Upper lobe of left lung (tissue), 6 donors: Measurements from ENCODE around the gene LMOD3. TPM values are rescaled to one million over a fixed set of nuclear protein-coding genes. Genes with fewer than 3 reads are reported as not detected.

Experiments
- ATAC-seq, 2 donors: fragments of 200-7000 bp; cut with Tn5 transposase; one replicate each; pipeline ENCODE4 v1.9.1; 2022; ENCODE audit warnings: mild to moderate bottlenecking in 2 of 2, moderate library complexity in 2 of 2; ENCODE audit not compliant: low FRiP score in 2 of 2
- DNase-seq, 2 donors: peaks; one replicate each; pipeline ENCODE4 v3.0.0-alpha.2; 2019 to 2020
- H3K27ac ChIP-seq, 4 donors: fragments of 200-600 bp; sonication (generic); one replicate each; pipeline ENCODE4 v1.5.1; 2016 to 2019
- H3K27me3 ChIP-seq, 4 donors: fragments of 200-600 bp; sonication (generic); one replicate each; pipeline ENCODE4 v1.5.1; 2017 to 2019
- H3K36me3 ChIP-seq, 4 donors: fragments of 200-600 bp; sonication (generic); one replicate each; pipeline ENCODE4 v1.5.1; 2016 to 2019
- H3K4me1 ChIP-seq, 4 donors: fragments of 200-600 bp; sonication (generic); one replicate each; pipeline ENCODE4 v1.5.1; 2018 to 2019
- H3K4me3 ChIP-seq, 4 donors: fragments of 200-600 bp; sonication (generic); one replicate each; pipeline ENCODE4 v1.5.1; 2017 to 2019; ENCODE audit warnings: mild to moderate bottlenecking in 2 of 4, moderate library complexity in 1 of 4
- H3K9me3 ChIP-seq, 4 donors: fragments of 200-600 bp; sonication (generic); one replicate each; pipeline ENCODE4 v1.5.1; 2018 to 2019
- EP300 ChIP-seq, 4 donors: sonication (generic); formaldehyde crosslinking; IDR thresholded peaks; one replicate each; pipeline ENCODE4 v1.5.1; 2017; ENCODE audit warnings: antibody characterized with exemption in 4 of 4, control low read depth in 2 of 4
- POLR2A ChIP-seq, 4 donors: fragments of 450-650 bp; IDR thresholded peaks; one replicate each; pipeline ENCODE4 v1.5.1; 2016 to 2017; ENCODE audit warnings: antibody characterized with exemption in 4 of 4, mild to moderate bottlenecking in 2 of 4
- POLR2AphosphoS5 ChIP-seq, 2 donors: sonication (generic); formaldehyde crosslinking; IDR thresholded peaks; one replicate each; pipeline ENCODE4 v1.5.1; 2017; ENCODE audit warnings: antibody characterized with exemption in 2 of 2
- WGBS, 2 donors: methylation state at CpG; one replicate each; pipeline ENCODE4 v1.1.5; 2017 to 2018; 5-methylcytosine and 5-hydroxymethylcytosine counted together
- total RNA-seq, 6 donors: library from RNA; depleted of rRNA in 4 of 6; stranded (reverse); fragments of >200 nt in 4 of 6; gene quantifications; one replicate each; pipeline versions ENCODE4 v1.1.0 to v1.2.1, GENCODE V29; 2016 to 2021
- TF ChIP-seq, protein P1 (sequence below), 6 experiments: fragments of 450-650 bp in 4 of 6; fragments of 200-600 bp in 2 of 6; sonication (generic) in 2 of 6; IDR thresholded peaks; one replicate each; pipeline ENCODE4 v1.5.1; 2016 to 2019; ENCODE audit warnings: antibody characterized with exemption in 6 of 6
- donor health status: DM: no; HTN: no; CAD: no; lungs with moderate emphysema.
- donor health status: DM: no; HTN: yes; CAD: no; lungs with severe emphysema.

The LMOD3 gene
- total RNA-seq, 6 donors from 2014 or later, result 0.17 to 4.2 (median 0.40) TPM; not detected in 2

DNA sequence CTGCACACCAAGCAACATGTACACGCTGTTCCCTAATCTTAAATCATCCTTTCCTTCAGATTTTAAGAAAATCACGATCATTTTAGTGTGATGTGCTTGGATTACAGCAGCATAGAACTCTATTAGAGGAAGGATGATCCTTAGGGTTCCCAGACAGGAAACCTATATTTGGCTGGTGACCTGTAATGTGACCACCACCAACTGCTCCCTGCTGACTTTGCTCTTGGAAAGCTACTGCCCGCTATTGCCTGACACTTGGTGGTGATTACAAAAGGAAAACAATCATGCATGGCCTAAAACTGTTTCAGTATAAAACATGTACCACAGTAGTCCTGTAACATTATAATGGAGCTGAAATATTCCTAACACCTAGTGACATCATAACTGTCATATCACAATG lies 27.2 kb upstream of the LMOD3 start:
- 90% methylated on average over 3 of the region's 3 CpGs for WGBS, 2 donors

DNA sequence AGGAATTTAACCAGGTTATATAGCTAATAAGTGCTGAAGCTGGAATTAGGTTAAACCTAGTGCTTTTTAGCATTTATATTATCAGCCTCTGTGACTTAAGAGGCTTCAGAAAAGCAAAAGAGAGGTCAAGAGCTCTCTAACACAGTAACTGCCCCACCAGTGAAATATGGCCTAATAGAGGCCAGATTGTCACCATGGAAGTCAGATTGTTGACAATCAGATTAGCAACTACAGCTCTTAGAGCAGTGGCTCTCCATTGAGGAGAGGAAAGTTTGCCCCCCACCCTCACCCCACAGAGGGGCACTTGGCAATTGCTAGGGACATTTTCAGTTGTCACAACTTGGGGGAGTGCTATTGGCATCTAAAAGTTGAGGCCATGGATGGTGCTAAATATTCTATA lies 23.3 kb upstream of the LMOD3 start:
- ATAC-seq (no peak), DNase-seq (no peak)
- Histone ChIP-seq H3K27ac (no peak overlapping the region), H3K27me3 (no peaks in the 10 kb centered on the region), H3K36me3 (no peaks in the 10 kb centered on the region), H3K4me3 (no peak overlapping the region), H3K9me3 (no peaks in the 10 kb centered on the region), H3K4me1 (no peaks in the 10 kb centered on the region)
- TF ChIP-seq, protein P1, sequence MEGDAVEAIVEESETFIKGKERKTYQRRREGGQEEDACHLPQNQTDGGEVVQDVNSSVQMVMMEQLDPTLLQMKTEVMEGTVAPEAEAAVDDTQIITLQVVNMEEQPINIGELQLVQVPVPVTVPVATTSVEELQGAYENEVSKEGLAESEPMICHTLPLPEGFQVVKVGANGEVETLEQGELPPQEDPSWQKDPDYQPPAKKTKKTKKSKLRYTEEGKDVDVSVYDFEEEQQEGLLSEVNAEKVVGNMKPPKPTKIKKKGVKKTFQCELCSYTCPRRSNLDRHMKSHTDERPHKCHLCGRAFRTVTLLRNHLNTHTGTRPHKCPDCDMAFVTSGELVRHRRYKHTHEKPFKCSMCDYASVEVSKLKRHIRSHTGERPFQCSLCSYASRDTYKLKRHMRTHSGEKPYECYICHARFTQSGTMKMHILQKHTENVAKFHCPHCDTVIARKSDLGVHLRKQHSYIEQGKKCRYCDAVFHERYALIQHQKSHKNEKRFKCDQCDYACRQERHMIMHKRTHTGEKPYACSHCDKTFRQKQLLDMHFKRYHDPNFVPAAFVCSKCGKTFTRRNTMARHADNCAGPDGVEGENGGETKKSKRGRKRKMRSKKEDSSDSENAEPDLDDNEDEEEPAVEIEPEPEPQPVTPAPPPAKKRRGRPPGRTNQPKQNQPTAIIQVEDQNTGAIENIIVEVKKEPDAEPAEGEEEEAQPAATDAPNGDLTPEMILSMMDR (IDR thresholded peaks at IDR 0.05), result no peak
- no peak for TF ChIP-seq EP300 (IDR thresholded peaks at IDR 0.05)
- no peak for TF ChIP-seq POLR2AphosphoS5 (IDR thresholded peaks at IDR 0.05)
- TF ChIP-seq POLR2A (IDR thresholded peaks at IDR 0.05), result no peak

More for the DNA sequence above, 27.2 kb upstream of the LMOD3 start:
- Histone ChIP-seq H3K36me3 (no peaks in the 10 kb centered on the region), H3K9me3 (no peaks in the 10 kb centered on the region), H3K4me1 (no peaks in the 10 kb centered on the region), H3K27ac (no peak overlapping the region), H3K4me3 (no peak overlapping the region), H3K27me3 (no peaks in the 10 kb centered on the region)
- no peak for DNase-seq
- TF ChIP-seq POLR2A (IDR thresholded peaks at IDR 0.05), result no peak
- TF ChIP-seq, protein P1 (IDR thresholded peaks at IDR 0.05), result no peak
- no peak for TF ChIP-seq POLR2AphosphoS5 (IDR thresholded peaks at IDR 0.05)
- no peak for TF ChIP-seq EP300 (IDR thresholded peaks at IDR 0.05)
- no peak for ATAC-seq

DNA sequence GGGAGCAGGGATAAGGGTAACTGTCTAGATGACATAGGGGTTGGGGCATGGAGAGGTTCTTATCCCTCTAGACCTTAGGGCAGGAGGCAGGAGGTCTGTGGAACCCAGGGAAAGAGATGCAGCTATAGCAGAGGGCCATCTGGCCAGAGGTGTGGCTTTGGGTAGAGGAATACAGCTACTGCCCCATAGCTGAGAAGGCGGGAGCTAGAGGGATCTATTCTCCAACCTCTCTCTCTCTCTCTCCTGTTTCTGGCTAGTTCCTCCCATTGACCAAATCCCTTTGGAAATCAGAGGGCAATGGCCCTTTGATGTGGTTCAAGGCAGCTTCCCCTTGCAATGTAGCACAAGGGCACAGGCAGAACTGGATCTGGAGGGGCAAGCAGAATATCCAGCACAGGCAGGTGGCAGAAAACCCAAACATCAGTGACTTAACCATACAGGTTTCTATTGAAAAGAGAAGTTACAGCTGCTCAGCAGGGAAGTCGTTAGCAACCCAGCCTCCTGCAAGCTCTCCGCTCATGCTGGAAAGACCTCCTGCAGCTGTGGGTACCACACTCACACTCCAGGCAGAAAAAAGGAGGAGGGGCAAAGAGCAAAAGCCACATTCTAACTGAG lies 22.3 kb upstream of the LMOD3 start:
- Histone ChIP-seq H3K36me3 (no peaks in the 10 kb centered on the region), H3K9me3 (no peaks in the 10 kb centered on the region), H3K27me3 (no peaks in the 10 kb centered on the region), H3K27ac (no peak overlapping the region), H3K4me3 (no peak overlapping the region), H3K4me1 (no peaks in the 10 kb centered on the region)
- DNase-seq (no peak), ATAC-seq (no peak)
- TF ChIP-seq, protein P1 (IDR thresholded peaks at IDR 0.05), result no peak
- TF ChIP-seq POLR2A (IDR thresholded peaks at IDR 0.05) (no peak), EP300 (IDR thresholded peaks at IDR 0.05) (no peak), POLR2AphosphoS5 (IDR thresholded peaks at IDR 0.05) (no peak)
- WGBS, 2 donors, result 65 to 69% methylated on average over 3 of the region's 3 CpGs

DNA sequence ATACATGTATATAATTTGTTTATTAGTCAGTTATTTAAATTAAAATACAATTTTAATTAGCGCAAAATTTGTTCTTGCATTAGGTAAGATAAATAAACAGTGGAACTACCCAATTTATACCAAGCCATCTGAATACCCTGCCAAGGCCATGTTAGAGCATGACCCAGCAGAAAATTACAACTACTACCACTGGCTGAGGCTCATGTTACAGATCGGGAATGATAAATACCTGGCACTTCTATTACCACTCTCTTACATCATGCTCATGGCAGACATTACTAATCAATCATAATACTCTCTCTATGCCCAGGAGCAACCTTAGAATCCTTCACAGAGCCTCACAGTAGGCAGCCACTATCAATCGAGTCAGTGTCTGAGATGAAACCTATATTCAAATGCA lies 21.2 kb upstream of the LMOD3 start:
- 85 to 89% methylated on average over 3 of the region's 3 CpGs for WGBS, 2 donors
- no peaks in the 10 kb centered on the region for H3K4me1 ChIP-seq
- H3K9me3 ChIP-seq, result no peaks in the 10 kb centered on the region
- no peak for TF ChIP-seq EP300 (IDR thresholded peaks at IDR 0.05)
- TF ChIP-seq POLR2A (IDR thresholded peaks at IDR 0.05), result no peak
- no peak for TF ChIP-seq POLR2AphosphoS5 (IDR thresholded peaks at IDR 0.05)
- TF ChIP-seq, protein P1 (IDR thresholded peaks at IDR 0.05), result no peak
- no peaks in the 10 kb centered on the region for H3K27me3 ChIP-seq
- no peaks in the 10 kb centered on the region for H3K36me3 ChIP-seq
- H3K4me3 ChIP-seq, result no peak overlapping the region
- ATAC-seq (no peak), DNase-seq (no peak)
- H3K27ac ChIP-seq, result no peak overlapping the region

DNA sequence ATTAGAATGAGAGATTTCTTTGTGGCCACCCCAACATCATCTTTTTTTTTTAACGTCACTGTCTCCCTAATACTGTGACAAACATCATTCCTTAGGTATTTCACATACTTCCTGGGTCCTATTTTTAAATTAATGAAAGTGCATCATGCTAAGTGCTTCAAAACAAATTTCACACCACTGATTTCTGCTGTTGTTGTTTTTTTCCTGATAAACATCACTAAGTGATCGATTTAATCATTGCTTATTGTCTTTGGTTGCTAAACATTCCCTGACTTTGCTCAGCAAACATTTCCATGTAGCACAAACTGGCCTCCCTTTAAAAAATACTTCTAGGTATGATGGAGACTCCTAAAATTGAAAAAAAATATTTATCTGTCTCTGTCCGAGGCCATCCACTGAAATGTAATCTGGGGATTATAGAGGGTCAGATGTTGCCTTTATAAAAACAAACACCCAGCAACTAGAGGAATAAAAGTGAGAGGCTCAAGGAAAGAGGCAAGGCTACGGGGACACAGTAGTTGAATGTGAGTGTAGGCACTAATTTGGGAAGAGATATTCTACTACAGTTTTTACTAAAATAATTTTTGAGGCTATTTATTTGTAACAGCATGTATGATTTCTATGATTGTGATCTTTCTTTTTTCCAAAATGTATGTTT lies 20.5 kb upstream of the LMOD3 start:
- TF ChIP-seq POLR2AphosphoS5 (IDR thresholded peaks at IDR 0.05), result no peak
- no peak for TF ChIP-seq EP300 (IDR thresholded peaks at IDR 0.05)
- TF ChIP-seq, protein P1 (IDR thresholded peaks at IDR 0.05), result no peak
- no peak for TF ChIP-seq POLR2A (IDR thresholded peaks at IDR 0.05)
- Histone ChIP-seq H3K27me3 (no peaks in the 10 kb centered on the region), H3K9me3 (no peaks in the 10 kb centered on the region), H3K4me3 (no peak overlapping the region), H3K27ac (no peak overlapping the region), H3K4me1 (no peaks in the 10 kb centered on the region), H3K36me3 (no peaks in the 10 kb centered on the region)
- WGBS, 2 donors, result 76% methylated on average over 4 of the region's 4 CpGs
- ATAC-seq, result no peak
- DNase-seq, result no peak
